A673 (cell line): ENCODE results near the gene CDC25C. TPM values are rescaled to one million over a fixed set of nuclear protein-coding genes. Genes with fewer than 3 reads are reported as not detected.

ENCODE experiments used
- BruUV-seq: library from RNA; stranded (reverse); fragments of 400-500 nt; replicated peaks from 2 replicates; lab custom pipeline; 2021; lab: Mats Ljungman, UMichigan
- CTCF ChIA-PET: fragments of 300-600 bp; sonication (Branson Sonifier 250); formaldehyde crosslinking; loops from one replicate; lab custom pipeline; 2022; ENCODE audit warnings: antibody characterized with exemption; lab: Charles Lee
- POLR2A ChIA-PET: fragments of 300-600 bp; sonication (Branson Sonifier 250); formaldehyde crosslinking; loops from one replicate; lab custom pipeline; 2022; ENCODE audit warnings: antibody characterized with exemption; ENCODE audit not compliant: low non-redundant PET; lab: Charles Lee
- DNase-seq: peaks from one replicate; pipeline ENCODE4 v3.0.0-alpha.2; 2015; ENCODE audit warnings: low spot score
- H3K27ac ChIP-seq: fragments of 200-600 bp; sonication (generic); 2 replicates; pipeline ENCODE4 v1.5.1; 2016; ENCODE audit warnings: mixed run types, low read depth, mild to moderate bottlenecking, mixed read lengths, antibody characterized with exemption, low read length; ENCODE audit not compliant: poor library complexity, severe bottlenecking
- H3K27me3 ChIP-seq: fragments of 200-600 bp; sonication (generic); replicated peaks from 2 replicates; pipeline ENCODE4 v1.6.1; 2017; ENCODE audit warnings: mixed run types, low read depth, mild to moderate bottlenecking, mixed read lengths, antibody characterized with exemption, low read length; ENCODE audit not compliant: insufficient read depth, poor library complexity
- H3K36me3 ChIP-seq: fragments of 200-600 bp; sonication (generic); 2 replicates; pipeline ENCODE4 v1.6.1; 2016; ENCODE audit warnings: mixed run types, mild to moderate bottlenecking, mixed read lengths, antibody characterized with exemption, low read length; ENCODE audit not compliant: insufficient read depth, poor library complexity, severe bottlenecking
- H3K4me1 ChIP-seq: fragments of 200-600 bp; sonication (generic); 2 replicates; pipeline ENCODE4 v1.6.1; 2017; ENCODE audit warnings: mixed run types, mild to moderate bottlenecking, mixed read lengths, antibody characterized with exemption, low read length; ENCODE audit not compliant: insufficient read depth, poor library complexity, severe bottlenecking
- H3K4me3 ChIP-seq: fragments of 200-600 bp; sonication (generic); 2 replicates; pipeline ENCODE4 v1.5.1; 2016; ENCODE audit warnings: low read depth, mixed run types, mild to moderate bottlenecking, mixed read lengths, low read length; ENCODE audit not compliant: poor library complexity, severe bottlenecking
- H3K9me3 ChIP-seq: fragments of 200-600 bp; sonication (generic); 2 replicates; pipeline ENCODE4 v1.6.1; 2016; ENCODE audit warnings: mixed run types, low read depth, mild to moderate bottlenecking, mixed read lengths, antibody characterized with exemption, low read length; ENCODE audit not compliant: poor library complexity, severe bottlenecking
- CTCF ChIP-seq: fragments of 300-800, 200-600 bp; sonication (generic); conservative IDR thresholded peaks from 2 replicates; pipeline ENCODE4 v1.5.1; 2017; ENCODE audit warnings: low read depth, mild to moderate bottlenecking, antibody characterized with exemption, low read length, moderate library complexity, mixed read lengths
- EZH2 ChIP-seq: fragments of 200-600 bp; sonication (generic); IDR thresholded peaks from 2 replicates; pipeline ENCODE4 v1.6.1; 2017; ENCODE audit warnings: borderline replicate concordance, low read depth, mild to moderate bottlenecking, mixed read lengths, antibody characterized with exemption, low read length; ENCODE audit not compliant: poor library complexity, severe bottlenecking
- intact Hi-C: fragments of 100-400 bp; cut with micrococcal nuclease; formaldehyde crosslinking; loops from one replicate; pipeline ENCODE4 v1.10.0; 2022; ENCODE audit not compliant: unreplicated experiment
- total RNA-seq: library from RNA; stranded (reverse); gene quantifications from 2 replicates; pipeline ENCODE4 v1.2.3, GENCODE V29; 2021

The CDC25C gene
- total RNA-seq, 1 experiment from 2014 or later: 22.3 TPM

GRCh38 chr5:138360941-138361452 is 29.4 kb upstream of the CDC25C start:
- POLR2A ChIA-PET: no interaction called here
- Histone ChIP-seq H3K27me3 (no peaks in the 10 kb centered on the region), H3K4me1 (no peaks in the 10 kb centered on the region), H3K36me3 (no peaks in the 10 kb centered on the region), H3K4me3 (no peak overlapping the region), H3K9me3 (no peaks in the 10 kb centered on the region), H3K27ac (no peak overlapping the region)
- intact Hi-C loops: no loop called here
- TF ChIP-seq EZH2 (no peak), CTCF (no peak)
- BruUV-seq: no TSS peak
- CTCF ChIA-PET: no interaction called here
- no peak for DNase-seq

- Histone ChIP-seq H3K9me3 (no peaks in the 10 kb centered on the region), H3K27me3 (no peaks in the 10 kb centered on the region), H3K36me3 (no peaks in the 10 kb centered on the region), H3K27ac (no peak overlapping the region), H3K4me1 (peaks cover 6% of the 10 kb centered on the region), H3K4me3 (no peak overlapping the region)
- no peak for DNase-seq
- ChIA-PET POLR2A (no interaction called here), CTCF (no interaction called here)
- no TSS peak for BruUV-seq
- intact Hi-C loops: no loop called here
- TF ChIP-seq EZH2 (no peak), CTCF (no peak)
Observed at GRCh38 chr5:138359621-138360020, 28.0 kb upstream of the CDC25C start.

- no peak overlapping the region for H3K27ac ChIP-seq
- peaks cover 7% of the 10 kb centered on the region for H3K9me3 ChIP-seq
- H3K36me3 ChIP-seq: no peaks in the 10 kb centered on the region
- H3K4me1 ChIP-seq: peaks cover 14% of the 10 kb centered on the region
- TF ChIP-seq EZH2 (no peak), CTCF (peak; percentile 34; the same call in 1 of the 2 replicates)
- CTCF ChIA-PET: no interaction called here
- intact Hi-C loops: no loop called here
- POLR2A ChIA-PET: no interaction called here
- H3K4me3 ChIP-seq: peak overlapping the region; percentile 73
- no TSS peak for BruUV-seq
- H3K27me3 ChIP-seq: no peaks in the 10 kb centered on the region
- DNase-seq: peak; percentile 87
Observed at GRCh38 chr5:138354926-138355378, 23.3 kb upstream of the CDC25C start.
